ENCODE data around the gene RAP1GAP2.

RAP1GAP2 gene

GRCh38 chr17:2901582-2901981, 105.3 kb downstream of the RAP1GAP2 start:
- no peak for TF ChIP-seq CTCF (IDR thresholded peaks at IDR 0.05; ENCODE audit: low read depth, low read length)
- Histone ChIP-seq H3K27ac (peak overlapping the region; percentile 46; the same call in 1 of the 2 replicates), H3K27me3 (ENCODE audit: insufficient read depth, low read depth, severe bottlenecking) (no peaks in the 10 kb centered on the region), H3K9me3 (ENCODE audit: severe bottlenecking) (no peaks in the 10 kb centered on the region), H3K4me3 (ENCODE audit: low read depth, low read length) (no peak overlapping the region), H3K36me3 (peaks cover 15% of the 10 kb centered on the region)
- DNase-seq: no peak

GRCh38 chr17:2902546-2902945, 106.3 kb downstream of the RAP1GAP2 start:
- Histone ChIP-seq H3K36me3 (peaks cover 23% of the 10 kb centered on the region), H3K9me3 (ENCODE audit: severe bottlenecking) (peaks cover 4% of the 10 kb centered on the region), H3K4me3 (ENCODE audit: low read depth, low read length) (no peak overlapping the region), H3K27me3 (ENCODE audit: insufficient read depth, low read depth, severe bottlenecking) (no peaks in the 10 kb centered on the region), H3K27ac (peak overlapping the region; percentile 61)
- peak; percentile 50 for DNase-seq
- no peak for TF ChIP-seq CTCF (IDR thresholded peaks at IDR 0.05; ENCODE audit: low read depth, low read length)

- Histone ChIP-seq H3K9me3 (ENCODE audit: severe bottlenecking) (peaks cover 4% of the 10 kb centered on the region), H3K27ac (peak overlapping the region; percentile 61), H3K27me3 (ENCODE audit: insufficient read depth, low read depth, severe bottlenecking) (no peaks in the 10 kb centered on the region), H3K36me3 (peaks cover 23% of the 10 kb centered on the region), H3K4me3 (ENCODE audit: low read depth, low read length) (no peak overlapping the region)
- no peak for DNase-seq
- TF ChIP-seq CTCF (IDR thresholded peaks at IDR 0.05; ENCODE audit: low read depth, low read length): 0 out of 2 replicates have a peak, but pooled peaks have one; percentile 2
Measured at GRCh38 chr17:2903193-2903974, 107.1 kb downstream of the RAP1GAP2 start.

GRCh38 chr17:2904135-2904534, 107.9 kb downstream of the RAP1GAP2 start:
- Histone ChIP-seq H3K36me3 (peaks cover 30% of the 10 kb centered on the region), H3K27ac (peak overlapping the region; percentile 61), H3K9me3 (ENCODE audit: severe bottlenecking) (peaks cover 4% of the 10 kb centered on the region), H3K27me3 (ENCODE audit: insufficient read depth, low read depth, severe bottlenecking) (no peaks in the 10 kb centered on the region), H3K4me3 (ENCODE audit: low read depth, low read length) (no peak overlapping the region)
- DNase-seq: peak; percentile 76
- no peak for TF ChIP-seq CTCF (IDR thresholded peaks at IDR 0.05; ENCODE audit: low read depth, low read length)

GRCh38 chr17:2905269-2905668, 109.0 kb downstream of the RAP1GAP2 start:
- Histone ChIP-seq H3K4me3 (ENCODE audit: low read depth, low read length) (no peak overlapping the region), H3K27me3 (ENCODE audit: insufficient read depth, low read depth, severe bottlenecking) (no peaks in the 10 kb centered on the region), H3K27ac (no peak overlapping the region), H3K36me3 (peaks cover 30% of the 10 kb centered on the region), H3K9me3 (ENCODE audit: severe bottlenecking) (peaks cover 4% of the 10 kb centered on the region)
- no peak for DNase-seq
- TF ChIP-seq CTCF (IDR thresholded peaks at IDR 0.05; ENCODE audit: low read depth, low read length): no peak
